ENCODE measurements around the gene SLC35D2.
A peak's percentile ranks its signal among the peaks of the same experiment; 100 is the strongest.

SLC35D2 gene

GRCh38 chr9:96383165-96383942 lies at the start of gene SLC35D2:
SLC35D2 (minus strand) TSS chr9:96383711; CDS start chr9:96383634, 77 bp downstream.
- H3K4me3 ChIP-seq (ENCODE audit: low read depth, low read length): peak within 1 kb of the TSS; percentile 65
- no peak for TF ChIP-seq CTCF (IDR thresholded peaks at IDR 0.05; ENCODE audit: control insufficient read depth, extremely low read depth, insufficient read depth)
- DNase-seq (ENCODE audit: low read depth): no peak

DNA sequence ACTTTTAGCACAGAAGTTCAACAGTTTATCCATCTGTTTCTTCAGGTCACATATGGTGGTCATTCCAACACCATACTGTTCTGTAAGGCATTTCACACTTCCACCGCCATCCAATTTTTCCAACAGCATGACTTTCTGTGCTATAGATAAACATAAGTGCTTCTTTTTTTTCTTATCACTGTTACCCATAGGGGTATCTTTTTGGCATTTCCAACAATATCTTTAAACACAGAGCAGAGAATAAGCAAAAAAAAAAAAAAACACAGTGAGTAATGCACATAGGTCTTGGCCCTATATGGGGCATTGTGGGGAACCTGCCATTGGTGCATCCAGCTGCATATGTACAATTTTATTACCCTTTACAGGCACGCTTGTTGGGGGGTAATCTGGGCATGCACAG lies 46.9 kb upstream of the SLC35D2 start:
- DNase-seq (ENCODE audit: low read depth): no peak
- H3K4me3 ChIP-seq (ENCODE audit: low read depth, low read length): no peak overlapping the region
- TF ChIP-seq CTCF (IDR thresholded peaks at IDR 0.05; ENCODE audit: control insufficient read depth, extremely low read depth, insufficient read depth): no peak

- TF ChIP-seq CTCF (IDR thresholded peaks at IDR 0.05; ENCODE audit: control insufficient read depth, extremely low read depth, insufficient read depth): no peak
- no peak for DNase-seq (ENCODE audit: low read depth)
- H3K4me3 ChIP-seq (ENCODE audit: low read depth, low read length): no peak overlapping the region
Measured at GRCh38 chr9:96429732-96430131, 46.2 kb upstream of the SLC35D2 start.

DNA sequence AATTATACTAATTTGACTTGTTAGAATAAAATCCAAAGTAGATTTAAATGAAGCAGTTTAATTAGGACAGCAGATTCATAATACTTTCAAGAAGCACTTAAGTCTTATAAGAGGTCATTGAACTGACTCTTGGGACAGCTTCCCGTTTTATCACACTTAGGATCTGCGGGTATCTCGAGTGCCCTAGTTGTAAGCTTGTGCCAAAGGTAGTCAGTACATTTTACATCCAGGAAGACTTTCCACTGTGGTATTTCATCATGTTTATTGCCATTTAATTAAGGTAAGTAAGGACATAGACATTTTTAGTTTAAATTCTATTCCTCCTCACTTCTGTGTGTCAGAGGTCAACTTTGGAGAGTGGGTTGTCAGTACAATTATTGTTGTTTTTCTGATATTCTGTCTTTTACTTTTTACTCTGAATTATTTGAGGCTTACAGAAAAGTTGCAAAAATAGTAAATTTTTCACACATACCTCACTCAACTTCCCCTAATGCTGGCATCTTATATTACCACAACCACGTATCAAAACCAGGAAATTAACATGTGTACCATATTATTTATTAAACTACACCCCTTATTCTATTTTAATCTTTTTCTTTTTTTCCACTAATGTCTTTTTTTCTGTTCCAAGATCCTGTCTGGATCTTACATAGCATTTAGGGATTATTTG lies 42.1 kb upstream of the SLC35D2 start:
- H3K4me3 ChIP-seq (ENCODE audit: low read depth, low read length): no peak overlapping the region
- TF ChIP-seq CTCF (IDR thresholded peaks at IDR 0.05; ENCODE audit: control insufficient read depth, extremely low read depth, insufficient read depth): no peak
- DNase-seq (ENCODE audit: low read depth): no peak

DNA sequence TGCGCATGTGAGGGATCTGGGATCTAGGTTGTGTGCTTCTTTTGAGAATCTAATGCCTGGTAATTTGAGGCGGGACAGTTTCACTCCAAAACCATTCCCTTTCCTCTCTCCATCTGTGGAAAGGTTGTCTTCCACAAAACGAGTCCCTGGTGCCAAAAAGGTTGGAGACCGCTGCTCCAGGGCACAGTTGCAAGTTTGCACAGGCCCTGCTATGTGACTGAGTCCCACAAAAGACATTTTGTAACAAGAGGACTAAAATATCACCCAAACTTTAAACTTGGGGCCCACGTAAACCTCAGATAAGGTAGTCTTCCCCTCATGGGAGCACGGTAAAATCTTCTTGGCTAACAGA lies 40.5 kb upstream of the SLC35D2 start:
- DNase-seq (ENCODE audit: low read depth): no peak

GRCh38 chr9:96423322-96423984 lies 39.9 kb upstream of the SLC35D2 start:
- no peak for TF ChIP-seq CTCF (IDR thresholded peaks at IDR 0.05; ENCODE audit: control insufficient read depth, extremely low read depth, insufficient read depth)
- DNase-seq (ENCODE audit: low read depth): no peak
- H3K4me3 ChIP-seq (ENCODE audit: low read depth, low read length): no peak overlapping the region

More for the DNA sequence above, 40.5 kb upstream of the SLC35D2 start:
- TF ChIP-seq CTCF (IDR thresholded peaks at IDR 0.05; ENCODE audit: control insufficient read depth, extremely low read depth, insufficient read depth): no peak
- no peak overlapping the region for H3K4me3 ChIP-seq (ENCODE audit: low read depth, low read length)

Data from LNCaP clone FGC (cell line).